HFF-Myc (cell line): ENCODE measurements around the gene UPF1.
"Not testable (repeated sequence)": the region's sequence is repeated elsewhere in the genome, so short reads cannot be mapped to it uniquely, and the experiment has no call there.

Source experiments
- DNase-seq: peaks from one replicate; pipeline ENCODE4 v3.0.0-alpha.2; 2011; ENCODE audit warnings: low read depth; ENCODE audit errors: extremely low read depth
- H3K4me3 ChIP-seq: replicated peaks from 2 replicates; pipeline ENCODE4 v1.5.1; 2011; ENCODE audit warnings: low read depth, mild to moderate bottlenecking, control low read depth, low read length
- TF ChIP-seq, protein P1 (sequence below): IDR thresholded peaks from 2 replicates; pipeline ENCODE4 v1.5.1; 2012; ENCODE audit warnings: mild to moderate bottlenecking, low read depth, low read length, control low read depth; ENCODE audit errors: missing control alignments

The UPF1 gene

DNA sequence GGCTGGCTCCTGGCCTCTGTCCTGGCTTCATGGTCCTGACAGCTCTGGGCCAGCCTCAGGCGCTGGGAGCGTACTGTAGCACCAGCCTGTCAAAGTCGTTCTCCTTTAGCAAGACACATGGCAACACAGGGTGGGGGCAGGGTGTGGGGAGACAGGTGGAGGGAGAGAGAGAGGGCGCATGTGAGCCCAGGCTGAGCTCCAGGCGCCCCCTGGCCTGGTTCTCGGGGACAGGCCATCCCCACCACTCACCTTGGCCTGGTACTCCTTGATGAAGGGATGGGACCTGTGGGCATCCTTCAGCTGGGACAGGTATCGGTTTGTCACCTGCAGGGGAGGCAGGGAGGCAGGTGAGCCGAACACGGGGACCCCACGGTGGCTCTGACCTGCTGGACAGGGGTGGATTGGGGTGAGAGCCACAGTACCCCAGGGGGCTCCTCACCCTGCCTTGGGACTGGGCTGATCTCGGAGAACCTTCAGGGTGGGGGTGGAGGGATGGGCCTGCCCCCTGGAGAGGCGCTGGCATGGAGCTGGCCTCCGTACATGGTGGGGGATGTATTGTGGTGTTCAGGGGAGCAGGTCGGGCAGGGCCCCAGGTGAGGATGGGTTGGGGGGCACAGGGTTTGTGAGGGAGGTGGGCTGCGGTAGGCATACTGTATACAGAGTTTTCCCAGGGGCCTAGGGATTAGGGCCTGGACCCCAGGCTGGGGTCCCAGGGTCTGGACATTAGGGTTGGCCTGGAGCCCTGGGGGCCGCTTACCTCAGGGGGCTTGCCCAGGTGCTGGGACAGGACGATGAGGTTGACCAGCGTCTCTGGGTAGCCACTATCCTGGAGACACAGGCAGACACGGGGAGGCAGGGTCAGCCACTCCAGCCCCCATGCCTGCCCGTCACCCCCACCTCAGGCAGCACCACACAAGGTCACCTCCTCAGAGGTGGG lies 68.1 kb downstream of the UPF1 start:
- TF ChIP-seq, protein P1, sequence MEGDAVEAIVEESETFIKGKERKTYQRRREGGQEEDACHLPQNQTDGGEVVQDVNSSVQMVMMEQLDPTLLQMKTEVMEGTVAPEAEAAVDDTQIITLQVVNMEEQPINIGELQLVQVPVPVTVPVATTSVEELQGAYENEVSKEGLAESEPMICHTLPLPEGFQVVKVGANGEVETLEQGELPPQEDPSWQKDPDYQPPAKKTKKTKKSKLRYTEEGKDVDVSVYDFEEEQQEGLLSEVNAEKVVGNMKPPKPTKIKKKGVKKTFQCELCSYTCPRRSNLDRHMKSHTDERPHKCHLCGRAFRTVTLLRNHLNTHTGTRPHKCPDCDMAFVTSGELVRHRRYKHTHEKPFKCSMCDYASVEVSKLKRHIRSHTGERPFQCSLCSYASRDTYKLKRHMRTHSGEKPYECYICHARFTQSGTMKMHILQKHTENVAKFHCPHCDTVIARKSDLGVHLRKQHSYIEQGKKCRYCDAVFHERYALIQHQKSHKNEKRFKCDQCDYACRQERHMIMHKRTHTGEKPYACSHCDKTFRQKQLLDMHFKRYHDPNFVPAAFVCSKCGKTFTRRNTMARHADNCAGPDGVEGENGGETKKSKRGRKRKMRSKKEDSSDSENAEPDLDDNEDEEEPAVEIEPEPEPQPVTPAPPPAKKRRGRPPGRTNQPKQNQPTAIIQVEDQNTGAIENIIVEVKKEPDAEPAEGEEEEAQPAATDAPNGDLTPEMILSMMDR, result no peak
- no peak for DNase-seq

DNA sequence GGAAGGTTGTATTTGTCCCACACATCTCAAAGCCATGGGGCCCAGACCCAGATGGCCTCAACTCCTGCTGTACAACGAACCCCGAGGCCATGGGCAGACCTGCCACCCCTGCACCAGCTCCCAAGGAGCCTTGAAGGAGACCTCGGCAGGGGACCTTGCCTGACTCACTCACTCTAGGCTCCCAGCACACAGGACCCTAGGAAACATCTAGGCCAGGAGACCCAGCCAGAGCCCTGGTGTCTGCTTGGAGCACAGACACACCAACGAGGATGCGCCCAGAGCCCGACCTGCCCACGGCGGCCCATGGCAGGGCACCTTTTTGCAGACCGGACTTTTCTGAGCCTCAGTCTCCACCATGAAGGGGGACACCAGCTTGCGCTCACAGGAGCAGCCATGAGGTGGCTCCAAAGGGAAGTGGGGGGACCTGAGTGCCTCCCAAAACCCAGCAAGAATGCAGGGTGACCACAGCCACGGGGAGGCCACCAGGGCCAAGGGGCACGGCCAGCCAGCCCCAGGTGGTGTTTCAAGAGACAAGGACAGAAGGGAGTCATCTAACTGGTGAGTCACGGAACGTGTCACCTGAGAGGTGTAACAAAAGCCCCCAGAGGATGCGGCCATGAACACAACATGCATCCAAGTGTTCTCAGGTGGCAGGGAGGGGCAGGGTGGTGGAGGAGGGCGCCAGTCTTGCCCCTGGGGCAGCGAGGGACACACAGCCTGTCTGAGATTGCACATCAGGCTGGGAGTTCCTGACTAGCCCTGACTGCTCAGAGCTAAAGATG lies 69.1 kb downstream of the UPF1 start:
- H3K4me3 ChIP-seq, result no peak overlapping the region
- DNase-seq, result no peak
- TF ChIP-seq, protein P1, result no peak

More for the DNA sequence above, 68.1 kb downstream of the UPF1 start:
- no peak overlapping the region for H3K4me3 ChIP-seq

DNA sequence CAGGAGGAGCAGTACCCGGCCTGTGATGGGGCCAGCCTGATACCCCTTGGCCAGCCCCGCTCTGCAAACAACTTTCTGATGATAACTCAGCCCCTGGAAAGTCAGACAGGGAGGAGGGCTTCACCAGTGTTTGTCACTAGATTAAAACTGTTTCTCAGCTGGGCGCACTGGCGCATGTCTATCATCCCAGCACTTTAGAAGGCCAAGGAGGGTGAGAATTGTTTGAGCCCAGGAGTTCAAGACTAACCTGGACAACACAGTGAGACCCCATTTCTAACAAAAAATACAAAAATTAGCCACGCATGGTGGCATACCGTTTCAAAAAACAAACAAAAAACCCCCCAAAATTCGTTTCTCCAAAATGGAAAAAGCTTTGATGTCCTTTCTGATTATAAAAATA lies 69.7 kb downstream of the UPF1 start:
- TF ChIP-seq, protein P1, result no peak
- DNase-seq, result no peak
- no peak overlapping the region for H3K4me3 ChIP-seq

DNA sequence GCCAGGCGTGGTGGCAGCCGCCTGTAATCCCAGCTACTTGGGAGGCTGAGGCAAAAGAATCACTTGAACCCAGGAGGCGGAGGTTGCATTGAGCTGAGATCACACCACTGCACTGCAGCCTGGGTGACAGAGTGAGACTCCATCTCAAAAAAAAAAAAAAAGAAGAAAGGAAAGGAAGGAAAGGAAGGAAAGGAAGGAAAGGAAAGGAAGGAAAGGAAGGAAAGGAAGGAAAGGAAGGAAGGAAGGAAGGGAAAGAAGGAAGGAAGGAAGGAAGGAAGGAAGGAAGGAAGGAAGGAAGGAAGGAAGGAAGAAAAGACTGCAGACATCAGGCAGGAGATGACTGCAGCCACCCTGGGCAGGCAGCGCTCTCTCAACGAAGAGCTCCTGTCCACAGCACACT lies 70.8 kb downstream of the UPF1 start:
- H3K4me3 ChIP-seq, DNase-seq: not testable (repeated sequence)

DNA sequence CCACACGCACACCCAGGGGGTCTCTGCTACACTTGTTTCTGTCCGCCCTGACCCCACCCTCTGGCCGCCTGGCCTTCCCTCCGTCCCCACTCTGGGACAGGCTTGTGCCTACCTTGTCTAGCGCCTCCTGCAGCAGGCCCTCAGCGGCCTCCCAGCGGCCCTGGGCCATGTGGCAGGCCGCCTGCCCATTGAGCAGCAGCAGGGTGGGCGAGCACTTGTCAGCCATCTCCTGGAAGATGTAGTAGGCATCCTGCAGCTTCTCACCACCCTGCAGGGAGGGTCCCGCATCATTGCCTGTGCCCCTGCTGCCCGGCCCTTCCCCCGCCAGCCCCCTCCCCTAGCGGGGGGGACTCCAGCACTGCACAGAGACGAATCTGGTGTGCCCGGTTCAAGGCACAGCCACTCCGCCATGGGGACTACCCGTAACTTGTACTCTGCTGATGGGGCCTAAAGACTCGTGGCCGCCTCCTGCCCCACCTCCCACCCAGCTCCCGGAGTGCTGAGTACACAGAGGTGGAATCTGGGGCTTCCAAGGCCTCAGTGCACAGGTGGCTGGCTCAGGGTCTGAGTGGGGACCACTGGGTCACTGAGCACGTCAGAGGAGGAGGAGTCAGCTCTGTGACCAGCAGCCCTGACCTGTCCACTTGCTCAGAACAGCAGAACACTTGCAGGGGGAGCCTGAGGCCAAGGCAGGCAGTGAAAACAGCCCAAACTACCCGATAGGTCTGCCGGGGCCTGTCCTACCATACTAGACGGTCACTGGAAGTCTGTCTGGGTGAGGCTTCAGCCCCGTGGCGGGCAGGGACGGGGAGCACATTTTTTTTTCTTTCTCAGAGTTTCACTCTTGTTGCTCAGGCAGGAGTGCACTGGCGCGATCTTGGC lies 71.6 kb downstream of the UPF1 start:
- TF ChIP-seq, protein P1, result no peak
- DNase-seq, result no peak
- no peak overlapping the region for H3K4me3 ChIP-seq

DNA sequence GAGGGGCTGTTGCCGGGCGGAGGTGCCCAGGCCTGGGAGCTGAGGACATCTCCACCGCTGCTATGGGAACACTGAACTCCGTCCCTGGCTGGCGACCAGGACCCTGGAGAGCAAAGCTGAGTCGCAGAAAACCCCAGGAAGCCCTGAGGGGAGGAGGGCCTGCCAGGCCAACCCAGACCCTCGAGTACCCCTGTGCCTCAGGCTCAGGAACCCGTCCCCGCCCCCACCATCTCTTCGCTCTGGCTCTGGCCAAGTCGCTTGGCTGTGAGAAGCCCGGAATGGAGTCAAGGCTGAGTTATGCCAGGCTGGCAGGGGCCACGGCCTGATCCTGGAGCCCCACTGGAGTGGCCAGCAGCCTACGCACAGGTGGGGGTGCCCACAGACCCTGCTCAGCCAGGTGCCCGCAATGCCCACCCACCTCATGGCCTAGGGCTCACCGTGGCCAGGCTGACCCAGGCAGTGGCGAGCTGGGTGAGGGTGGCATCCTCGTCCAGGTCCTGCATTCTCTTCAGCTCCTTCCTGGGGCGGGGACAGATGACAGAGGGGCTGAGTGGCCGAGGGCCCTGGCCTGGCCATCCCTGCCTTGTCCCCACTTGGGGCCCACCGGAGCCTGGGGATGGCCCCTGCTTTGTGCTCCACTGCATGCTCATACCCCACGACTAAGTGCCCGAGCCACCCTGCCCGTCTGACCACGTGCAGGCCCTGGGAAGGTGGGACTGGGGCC lies 72.7 kb downstream of the UPF1 start:
- no peak overlapping the region for H3K4me3 ChIP-seq
- TF ChIP-seq, protein P1, result no peak
- no peak for DNase-seq
